Measurements from ENCODE around the gene LORICRIN.
"Not testable (repeated sequence)": the region's sequence is repeated elsewhere in the genome, so short reads cannot be mapped to it uniquely, and the experiment has no call there.

Gene LORICRIN

DNA sequence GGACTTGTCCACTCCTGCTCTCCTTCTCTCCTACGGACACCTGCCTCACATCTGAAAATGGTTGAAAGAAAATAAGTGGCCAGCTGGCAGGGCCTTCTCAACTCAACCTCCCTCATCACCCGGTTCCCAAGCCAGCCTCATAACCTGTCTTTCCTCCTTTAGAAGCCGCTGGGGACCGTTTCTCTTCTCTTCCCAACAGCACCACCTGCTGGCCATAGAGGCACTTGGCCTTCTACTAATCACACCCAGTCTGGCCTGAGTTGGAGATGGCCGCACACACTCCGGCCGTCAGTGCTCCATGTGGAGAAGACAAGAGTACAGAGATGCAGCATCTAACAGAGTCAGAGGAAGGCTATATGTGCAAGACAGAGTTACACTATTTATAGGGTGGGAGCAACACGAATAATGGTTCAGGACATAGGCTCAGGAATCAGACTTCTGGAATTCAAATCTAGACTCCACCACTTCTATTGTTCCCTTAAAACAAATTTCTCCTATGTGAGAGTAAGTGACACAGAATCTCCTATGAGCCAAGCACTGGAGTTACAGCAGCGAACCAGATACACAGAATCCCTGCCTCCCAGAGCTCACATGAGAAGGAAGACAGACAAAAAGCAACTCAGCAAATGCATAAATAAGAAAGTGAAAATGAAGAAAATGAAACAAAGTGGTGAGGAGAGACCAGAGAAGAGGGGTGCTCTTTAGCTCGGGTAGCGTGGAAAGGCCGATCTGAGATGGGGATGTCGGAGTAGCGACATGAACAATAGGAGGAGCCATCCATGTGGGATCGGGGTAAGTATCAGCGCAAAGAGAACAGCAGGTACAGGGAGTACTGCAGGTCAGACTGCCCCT lies 36.2 kb upstream of the LORICRIN start:
- TF ChIP-seq, protein P1, sequence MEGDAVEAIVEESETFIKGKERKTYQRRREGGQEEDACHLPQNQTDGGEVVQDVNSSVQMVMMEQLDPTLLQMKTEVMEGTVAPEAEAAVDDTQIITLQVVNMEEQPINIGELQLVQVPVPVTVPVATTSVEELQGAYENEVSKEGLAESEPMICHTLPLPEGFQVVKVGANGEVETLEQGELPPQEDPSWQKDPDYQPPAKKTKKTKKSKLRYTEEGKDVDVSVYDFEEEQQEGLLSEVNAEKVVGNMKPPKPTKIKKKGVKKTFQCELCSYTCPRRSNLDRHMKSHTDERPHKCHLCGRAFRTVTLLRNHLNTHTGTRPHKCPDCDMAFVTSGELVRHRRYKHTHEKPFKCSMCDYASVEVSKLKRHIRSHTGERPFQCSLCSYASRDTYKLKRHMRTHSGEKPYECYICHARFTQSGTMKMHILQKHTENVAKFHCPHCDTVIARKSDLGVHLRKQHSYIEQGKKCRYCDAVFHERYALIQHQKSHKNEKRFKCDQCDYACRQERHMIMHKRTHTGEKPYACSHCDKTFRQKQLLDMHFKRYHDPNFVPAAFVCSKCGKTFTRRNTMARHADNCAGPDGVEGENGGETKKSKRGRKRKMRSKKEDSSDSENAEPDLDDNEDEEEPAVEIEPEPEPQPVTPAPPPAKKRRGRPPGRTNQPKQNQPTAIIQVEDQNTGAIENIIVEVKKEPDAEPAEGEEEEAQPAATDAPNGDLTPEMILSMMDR (IDR thresholded peaks at IDR 0.05; ENCODE audit: extremely low read depth, missing control alignments), result peak; percentile 48
- DNase-seq (ENCODE audit: low spot score), result peak; percentile 25

DNA sequence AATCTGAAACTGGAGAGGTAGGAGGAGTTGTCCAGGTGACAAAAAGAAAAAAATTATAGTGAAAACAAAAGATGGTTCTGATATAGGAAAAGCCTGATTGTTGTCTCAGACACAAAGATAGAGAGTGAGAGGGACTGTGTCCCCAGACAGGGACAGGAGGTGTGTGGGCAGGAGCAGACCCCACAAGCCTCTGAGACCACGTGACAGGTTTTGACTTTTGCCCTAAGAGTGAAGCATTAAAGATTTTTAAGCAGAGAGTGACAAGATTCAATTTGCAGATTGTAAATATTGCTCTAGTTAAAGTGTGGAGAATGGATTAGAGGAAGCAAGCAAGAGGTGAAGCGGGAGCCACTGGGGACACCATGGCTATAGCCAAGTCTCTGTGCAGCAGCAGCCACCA lies 31.7 kb upstream of the LORICRIN start:
- no peak for DNase-seq (ENCODE audit: low spot score)
- TF ChIP-seq, protein P1 (IDR thresholded peaks at IDR 0.05; ENCODE audit: extremely low read depth, missing control alignments), result no peak

DNA sequence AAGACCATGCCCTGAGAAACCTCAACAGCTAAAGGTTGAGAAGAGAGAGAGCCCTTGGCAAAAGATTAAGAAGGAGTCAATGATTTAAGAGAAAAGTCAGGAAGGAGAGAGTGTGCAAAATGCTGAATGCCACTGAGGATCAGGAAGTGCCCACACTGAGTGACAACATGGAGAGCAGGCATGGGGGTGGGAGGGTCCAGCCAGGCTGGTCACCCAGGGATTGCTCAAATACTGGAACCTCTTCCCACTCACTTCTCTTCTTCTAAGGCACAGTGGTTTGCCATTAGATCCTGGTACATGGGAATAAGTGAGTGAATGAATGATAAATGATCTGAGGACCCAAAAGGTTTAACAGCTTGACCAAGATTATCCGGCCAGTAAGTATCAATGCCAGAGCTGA lies 31.0 kb upstream of the LORICRIN start:
- DNase-seq (ENCODE audit: low spot score), result no peak
- TF ChIP-seq, protein P1 (IDR thresholded peaks at IDR 0.05; ENCODE audit: extremely low read depth, missing control alignments), result no peak

DNA sequence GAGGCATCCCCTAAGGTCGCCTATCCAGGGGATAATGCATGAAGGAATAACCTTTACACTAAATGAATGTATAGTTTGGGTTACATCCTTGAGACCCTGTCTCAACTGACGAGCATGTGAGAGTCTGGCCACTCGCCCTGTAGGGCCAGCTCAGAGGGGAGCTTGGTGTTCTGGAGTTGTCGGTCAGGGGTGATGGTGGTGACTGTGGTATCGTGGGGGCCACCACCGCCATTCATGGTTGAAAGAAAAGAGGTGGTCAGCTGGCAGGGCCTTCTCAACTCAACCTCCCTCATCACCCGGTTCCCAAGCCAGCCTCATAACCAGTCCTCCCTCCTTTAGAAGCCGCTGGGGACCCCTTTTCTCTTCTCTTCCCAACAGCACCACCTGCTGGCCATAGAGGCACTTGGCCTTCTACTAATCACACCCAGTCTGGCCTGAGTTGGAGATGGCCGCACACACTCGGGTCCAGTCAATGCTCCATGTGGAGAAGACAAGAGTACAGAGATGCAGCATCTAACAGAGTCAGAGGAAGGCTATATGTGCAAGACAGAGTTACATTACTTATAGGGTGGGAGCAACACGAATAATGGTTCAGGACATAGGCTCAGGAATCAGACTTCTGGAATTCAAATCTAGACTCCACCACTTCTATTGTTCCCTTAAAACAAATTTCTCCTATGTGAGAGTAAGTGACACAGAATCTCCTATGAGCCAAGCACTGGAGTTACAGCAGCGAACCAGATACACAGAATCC lies 30.2 kb upstream of the LORICRIN start:
- TF ChIP-seq, protein P1 (IDR thresholded peaks at IDR 0.05; ENCODE audit: extremely low read depth, missing control alignments), result peak; percentile 24
- DNase-seq (ENCODE audit: low spot score), result not testable (repeated sequence)

DNA sequence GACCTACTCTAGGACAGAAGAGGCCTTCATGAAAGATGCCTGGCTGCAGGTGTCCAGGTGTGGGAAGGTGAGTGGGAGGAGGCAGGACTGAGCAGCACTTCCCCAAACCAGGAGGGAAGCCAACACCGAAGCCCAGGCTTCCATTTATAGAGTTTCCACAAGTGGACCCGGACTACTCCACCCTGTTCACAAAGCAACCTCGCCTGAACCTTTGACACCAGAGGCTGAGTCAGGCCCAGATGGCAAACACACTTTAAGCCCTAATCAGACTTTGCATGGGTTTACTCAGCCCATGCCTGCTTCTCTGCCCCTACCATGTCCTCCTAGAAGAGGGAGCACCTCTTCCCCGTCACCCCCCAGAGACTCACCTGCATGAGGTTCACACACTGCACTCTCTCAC lies 28.1 kb upstream of the LORICRIN start:
- DNase-seq (ENCODE audit: low spot score), result no peak
- TF ChIP-seq, protein P1 (IDR thresholded peaks at IDR 0.05; ENCODE audit: extremely low read depth, missing control alignments), result no peak

DNA sequence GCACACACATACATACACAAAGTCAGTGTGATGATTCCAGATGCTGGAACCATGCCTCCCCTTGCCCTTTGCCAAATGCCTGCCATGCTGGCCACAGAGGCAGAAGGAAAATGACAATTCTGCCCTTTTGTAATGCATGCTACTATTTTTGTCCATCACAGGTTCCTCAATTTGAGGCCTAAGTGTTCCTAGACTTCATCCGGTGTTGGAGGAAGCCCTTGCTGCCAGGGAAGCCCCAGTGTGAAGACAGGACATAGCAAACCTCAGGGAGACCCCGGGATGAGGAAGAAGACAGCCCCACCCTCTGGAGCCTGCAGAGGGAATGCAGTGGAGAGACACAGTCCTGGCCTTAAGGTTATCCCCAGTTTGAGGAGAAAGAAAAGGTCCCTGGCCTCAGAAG lies 27.7 kb upstream of the LORICRIN start:
- TF ChIP-seq, protein P1 (IDR thresholded peaks at IDR 0.05; ENCODE audit: extremely low read depth, missing control alignments), result no peak
- DNase-seq (ENCODE audit: low spot score), result no peak

DNA sequence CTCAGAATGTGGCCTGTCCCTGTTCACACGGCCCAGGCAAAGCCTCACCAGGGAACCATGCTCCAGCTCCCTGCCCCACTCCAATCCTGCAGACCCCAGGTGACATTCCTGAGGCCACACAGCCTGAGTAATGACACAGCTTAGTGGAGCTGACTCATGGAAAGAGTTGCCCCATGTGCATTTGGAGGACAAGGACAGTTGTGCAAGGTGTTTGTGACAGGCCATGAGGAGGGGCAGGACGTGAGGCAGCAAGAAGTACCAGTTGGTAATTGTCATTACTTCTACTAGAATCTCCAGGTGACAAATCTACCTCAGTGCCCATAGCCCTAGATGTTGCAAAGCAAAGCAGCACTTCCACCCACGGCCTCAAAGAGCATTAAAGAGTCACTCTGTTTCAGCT lies 26.9 kb upstream of the LORICRIN start:
- TF ChIP-seq, protein P1 (IDR thresholded peaks at IDR 0.05; ENCODE audit: extremely low read depth, missing control alignments), result no peak
- DNase-seq (ENCODE audit: low spot score), result no peak

Measured in GM20000 (cell line).